Mammary epithelial cell (primary cell): ENCODE results near the gene MAP2K3.

Experiments used
- EZH2 ChIP-seq: IDR thresholded peaks from 2 replicates; pipeline ENCODE4 v1.6.1; 2012; ENCODE audit warnings: low read length, inconsistent platforms, borderline replicate concordance
- TF ChIP-seq, protein P1 (sequence below), 2 donors: IDR thresholded peaks in 1 of 2; conservative IDR thresholded peaks in 1 of 2; 2 replicates each; pipeline ENCODE4 v1.5.1; 2011 to 2012; ENCODE audit warnings: inconsistent platforms in 2 of 2, low read length in 2 of 2, mild to moderate bottlenecking in 2 of 2, control low read depth in 1 of 2, low read depth in 1 of 2; ENCODE audit not compliant: insufficient read depth in 1 of 2; ENCODE audit errors: extremely low read depth in 1 of 2

DNA sequence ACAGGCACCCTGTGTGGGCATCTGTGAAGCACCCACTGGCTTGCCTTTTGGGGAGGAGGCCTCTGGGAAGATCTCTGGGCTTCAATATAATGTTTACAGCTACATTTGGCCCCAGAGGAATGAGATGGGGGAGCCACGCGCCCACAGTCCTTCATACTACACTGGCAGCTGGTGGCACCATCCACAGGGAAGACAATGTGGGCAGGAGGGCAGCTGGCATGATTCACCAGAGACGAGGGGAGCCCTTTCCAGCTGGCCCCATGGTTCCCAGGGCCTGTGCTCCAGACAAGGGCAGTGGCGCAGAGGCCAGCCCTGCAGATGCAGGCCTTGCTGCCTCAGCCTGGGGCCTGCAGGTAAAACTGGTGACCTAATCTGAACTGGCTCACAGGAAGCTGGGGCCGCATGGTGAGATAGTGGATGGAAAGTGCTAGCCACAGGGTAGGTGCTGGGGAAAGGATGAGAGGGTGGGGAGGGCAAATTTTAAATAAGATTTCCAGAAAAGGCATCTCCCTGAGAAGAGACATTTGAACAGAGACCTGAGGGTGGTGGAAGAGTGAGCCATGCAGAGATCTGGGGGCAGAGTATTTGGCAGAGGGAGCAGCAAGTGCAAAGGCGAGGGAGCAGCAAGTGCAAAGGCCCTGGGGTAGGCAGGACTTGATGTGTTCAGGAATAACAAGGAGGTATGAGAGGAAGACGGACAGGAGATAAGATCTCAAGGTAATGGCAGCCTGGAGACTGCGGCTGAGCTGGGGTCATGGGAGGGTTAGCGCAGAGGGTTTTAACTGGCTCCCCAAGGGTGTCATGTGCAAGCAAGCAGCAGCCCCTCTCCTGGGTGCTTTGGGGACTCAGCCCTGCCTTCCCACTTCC is 79.5 kb downstream of the MAP2K3 start:
- TF ChIP-seq, protein P1, sequence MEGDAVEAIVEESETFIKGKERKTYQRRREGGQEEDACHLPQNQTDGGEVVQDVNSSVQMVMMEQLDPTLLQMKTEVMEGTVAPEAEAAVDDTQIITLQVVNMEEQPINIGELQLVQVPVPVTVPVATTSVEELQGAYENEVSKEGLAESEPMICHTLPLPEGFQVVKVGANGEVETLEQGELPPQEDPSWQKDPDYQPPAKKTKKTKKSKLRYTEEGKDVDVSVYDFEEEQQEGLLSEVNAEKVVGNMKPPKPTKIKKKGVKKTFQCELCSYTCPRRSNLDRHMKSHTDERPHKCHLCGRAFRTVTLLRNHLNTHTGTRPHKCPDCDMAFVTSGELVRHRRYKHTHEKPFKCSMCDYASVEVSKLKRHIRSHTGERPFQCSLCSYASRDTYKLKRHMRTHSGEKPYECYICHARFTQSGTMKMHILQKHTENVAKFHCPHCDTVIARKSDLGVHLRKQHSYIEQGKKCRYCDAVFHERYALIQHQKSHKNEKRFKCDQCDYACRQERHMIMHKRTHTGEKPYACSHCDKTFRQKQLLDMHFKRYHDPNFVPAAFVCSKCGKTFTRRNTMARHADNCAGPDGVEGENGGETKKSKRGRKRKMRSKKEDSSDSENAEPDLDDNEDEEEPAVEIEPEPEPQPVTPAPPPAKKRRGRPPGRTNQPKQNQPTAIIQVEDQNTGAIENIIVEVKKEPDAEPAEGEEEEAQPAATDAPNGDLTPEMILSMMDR (conservative IDR thresholded peaks at IDR 0.05 in 1 of 2, IDR thresholded peaks at IDR 0.05 in 1 of 2; ENCODE audit: extremely low read depth in 1 of 2, insufficient read depth in 1 of 2, low read depth in 1 of 2, low read length in 2 of 2): no peak
- TF ChIP-seq EZH2: no peak
